ENCODE results near the gene SMYD3. TPM values are rescaled to one million over a fixed set of nuclear protein-coding genes. Genes with fewer than 3 reads are reported as not detected.

Gene SMYD3
- total RNA-seq, 1 experiment from 2014 or later, result 25.5 TPM

GRCh38 chr1:246265481-246265880 lies 241.6 kb downstream of the SMYD3 start:
- Histone ChIP-seq H3K4ac (ENCODE audit: low read depth, low read length) (no peak overlapping the region), H3K23ac (ENCODE audit: insufficient read length, low read depth, low read length) (no peak overlapping the region), H3K27ac (ENCODE audit: insufficient read length, low read depth, low read length) (no peak overlapping the region), H3K27me3 (ENCODE audit: insufficient read depth, low read length) (no peaks in the 10 kb centered on the region), H2BK20ac (ENCODE audit: low read depth, low read length, poor library complexity, severe bottlenecking) (no peak overlapping the region), H3T11ph (ENCODE audit: low read length) (no peak overlapping the region), H2AFZ (ENCODE audit: low read length) (no peak overlapping the region), H4K20me1 (ENCODE audit: control insufficient read depth, insufficient read depth, insufficient read length) (no peaks in the 10 kb centered on the region), H2BK15ac (ENCODE audit: low read depth, low read length) (no peak overlapping the region), H3K4me2 (ENCODE audit: insufficient read depth, insufficient read length, low read length) (no peak overlapping the region), H3K23me2 (ENCODE audit: insufficient read length, low read depth, low read length, poor library complexity, severe bottlenecking) (no peaks in the 10 kb centered on the region), H3K9me3 (ENCODE audit: control insufficient read depth, low read depth, low read length) (no peaks in the 10 kb centered on the region), H4K5ac (ENCODE audit: insufficient read length, low read depth, low read length) (no peak overlapping the region), H3K4me1 (ENCODE audit: insufficient read depth, low read length) (no peaks in the 10 kb centered on the region; the same call in 1 of the 2 replicates), H3K79me2 (ENCODE audit: insufficient read depth, low read length) (no peaks in the 10 kb centered on the region; the same call in 1 of the 2 replicates), H2AK5ac (ENCODE audit: insufficient read length, low read length) (no peak overlapping the region), H3K79me1 (ENCODE audit: insufficient read depth, low read depth, low read length, poor library complexity, severe bottlenecking) (no peaks in the 10 kb centered on the region), H2BK5ac (ENCODE audit: insufficient read length, low read length) (no peak overlapping the region), H3K9ac (ENCODE audit: extremely low read depth, insufficient read length, low read length) (no peak overlapping the region), H4K8ac (replicated peaks; ENCODE audit: insufficient read length, low read depth, low read length) (no peak overlapping the region), H3K18ac (ENCODE audit: insufficient read length, low read depth, low read length) (no peak overlapping the region), H3K14ac (ENCODE audit: insufficient read depth, low read length) (no peak overlapping the region), H3K56ac (ENCODE audit: insufficient read length, low read depth, low read length) (no peak overlapping the region), H4K91ac (ENCODE audit: insufficient read length, low read depth, low read length) (no peak overlapping the region), H2BK120ac (ENCODE audit: low read depth, low read length, poor library complexity, severe bottlenecking) (no peak overlapping the region), H2BK12ac (ENCODE audit: insufficient read length, low read depth, low read length) (no peak overlapping the region)
- Mint-ChIP-seq H3K9me3 (peaks cover 0 to 3% of the 10 kb centered on the region in 2 experiments; a peak in 1 of 5 replicates), H3K27me3 (ENCODE audit: low read depth) (no peaks in the 10 kb centered on the region), H3K4me3 (no peak overlapping the region), H3K27ac (peak overlapping the region in 1 of 3 experiments; percentile 13; a peak in 2 of 7 replicates), H3K4me1 (peaks cover 10 to 21% of the 10 kb centered on the region in 2 experiments), H3K36me3 (ENCODE audit: insufficient read depth in 1 of 3, low read depth in 3 of 3) (peaks cover 0 to 2% (median 0%) of the 10 kb centered on the region in 3 experiments; a peak in 1 of 7 replicates)
- no CpG with 5 or more reads among the region's 2 CpGs for WGBS (ENCODE audit: extremely low coverage, insufficient read length, low lambda C conversion rate)
- DNase-seq, result no peak
- TF ChIP-seq CTCF (conservative IDR thresholded peaks at IDR 0.05), result no peak

All from H9 (cell line).